HEK293 (cell line): ENCODE data around the gene KCNH8.

ENCODE experiments used
- CTCF ChIA-PET: fragments of 350-600 bp; formaldehyde crosslinking; extraction: SDS; loops from one replicate; lab custom pipeline; 2021; ENCODE audit warnings: antibody characterized with exemption; lab: Yijun Ruan, JAX
- POLR2A ChIA-PET: fragments of 300-600 bp; formaldehyde crosslinking; extraction: SDS; loops from one replicate; lab custom pipeline; 2020; ENCODE audit warnings: antibody characterized with exemption, inconsistent platforms; lab: Yijun Ruan, JAX
- H3K27ac ChIP-seq: fragments of 200-500 bp; sonication (Bioruptor generic); 2 replicates; pipeline ENCODE4 v1.5.1; 2014; ENCODE audit warnings: low read depth, low read length, control low read depth, inconsistent platforms; ENCODE audit errors: extremely low read depth
- H3K36me3 ChIP-seq, 2 experiments: fragments of 200-500 bp in 1 of 2; sonication (Bioruptor generic) in 1 of 2; 1 replicate in 1 of 2; 2 replicates in 1 of 2; pipeline ENCODE4 v1.5.1; 2014 to 2017; ENCODE audit warnings: inconsistent platforms in 2 of 2, low read length in 2 of 2; ENCODE audit not compliant: control insufficient read depth in 2 of 2, insufficient read depth in 1 of 2
- H3K4me1 ChIP-seq: fragments of 200-500 bp; sonication (Bioruptor generic); 2 replicates; pipeline ENCODE4 v1.5.1; 2014; ENCODE audit warnings: mild to moderate bottlenecking, low read length, inconsistent platforms; ENCODE audit not compliant: control insufficient read depth, insufficient read depth
- H3K4me3 ChIP-seq: 2 replicates; pipeline ENCODE4 v1.5.1; 2011; ENCODE audit warnings: low read depth, mild to moderate bottlenecking, control low read depth, low read length, moderate library complexity
- H3K9me3 ChIP-seq: fragments of 200-500 bp; sonication (Bioruptor generic); 2 replicates; pipeline ENCODE4 v1.5.1; 2014; ENCODE audit warnings: low read depth, low read length, inconsistent platforms; ENCODE audit not compliant: control insufficient read depth, insufficient read depth
- KLF1 ChIP-seq: fragments of 450-650 bp; formaldehyde crosslinking; IDR thresholded peaks from 2 replicates; pipeline ENCODE4 v1.5.1; 2016; ENCODE audit warnings: missing biosample characterization, missing genetic modification characterization
- PRDM1 ChIP-seq: fragments of 450-650 bp; formaldehyde crosslinking; IDR thresholded peaks from 2 replicates; pipeline ENCODE4; 2016; ENCODE audit warnings: missing biosample characterization, missing genetic modification characterization
- SCRT2 ChIP-seq: fragments of 450-650 bp; formaldehyde crosslinking; IDR thresholded peaks from 2 replicates; pipeline ENCODE4 v1.5.1; 2016; ENCODE audit warnings: missing biosample characterization, missing genetic modification characterization
- SETDB1 ChIP-seq: IDR thresholded peaks from one replicate; pipeline ENCODE4 v1.6.1; 2017; ENCODE audit warnings: mild to moderate bottlenecking, low read length, moderate library complexity, mixed read lengths; ENCODE audit not compliant: insufficient read length
- TRIM28 ChIP-seq: IDR thresholded peaks from 2 replicates; pipeline ENCODE4 v1.6.1; 2011; ENCODE audit warnings: low read length, control low read depth, borderline replicate concordance
- ZBTB1 ChIP-seq: fragments of 450-650 bp; formaldehyde crosslinking; IDR thresholded peaks from 2 replicates; pipeline ENCODE4 v1.5.1; 2016; ENCODE audit warnings: missing biosample characterization, missing genetic modification characterization
- ZFP3 ChIP-seq: fragments of 450-650 bp; formaldehyde crosslinking; IDR thresholded peaks from 2 replicates; pipeline ENCODE4 v1.5.1; 2016; ENCODE audit warnings: low read depth, missing biosample characterization, missing genetic modification characterization
- ZFP69B ChIP-seq: fragments of 450-650 bp; formaldehyde crosslinking; IDR thresholded peaks from 2 replicates; pipeline ENCODE4 v1.5.1; 2016; ENCODE audit warnings: missing biosample characterization, missing genetic modification characterization
- ZNF266 ChIP-seq: fragments of 450-650 bp; formaldehyde crosslinking; IDR thresholded peaks from 2 replicates; pipeline ENCODE4 v1.5.1; 2016; ENCODE audit warnings: missing biosample characterization, missing genetic modification characterization, low read depth
- ZNF433 ChIP-seq: fragments of 450-650 bp; formaldehyde crosslinking; IDR thresholded peaks from 2 replicates; pipeline ENCODE4 v1.5.1; 2016; ENCODE audit warnings: missing biosample characterization, missing genetic modification characterization, low read depth
- ZNF473 ChIP-seq: fragments of 450-650 bp; formaldehyde crosslinking; IDR thresholded peaks from 2 replicates; pipeline ENCODE4 v1.5.1; 2017; ENCODE audit warnings: missing biosample characterization, missing genetic modification characterization
- ZNF548 ChIP-seq: fragments of 450-650 bp; formaldehyde crosslinking; IDR thresholded peaks from 2 replicates; pipeline ENCODE4 v1.5.1; 2016; ENCODE audit warnings: missing biosample characterization, missing genetic modification characterization
- ZNF610 ChIP-seq: fragments of 450-650 bp; formaldehyde crosslinking; IDR thresholded peaks from 2 replicates; pipeline ENCODE4 v1.5.1; 2016; ENCODE audit warnings: missing biosample characterization, missing genetic modification characterization, borderline replicate concordance
- ZNF626 ChIP-seq: fragments of 450-650 bp; sonication (Bioruptor Pico); formaldehyde crosslinking; IDR thresholded peaks from 2 replicates; pipeline ENCODE4 v1.5.1; 2018; ENCODE audit warnings: missing biosample characterization, missing genetic modification characterization, inconsistent platforms
- TF ChIP-seq, protein P1 (sequence below): fragments of 450-650 bp; formaldehyde crosslinking; IDR thresholded peaks from 2 replicates; pipeline ENCODE4 v1.5.1; 2016; ENCODE audit warnings: missing biosample characterization, missing genetic modification characterization
- TF ChIP-seq, protein P2 (sequence below): fragments of 450-650 bp; formaldehyde crosslinking; IDR thresholded peaks from 2 replicates; pipeline ENCODE4; 2016; ENCODE audit warnings: missing biosample characterization, missing genetic modification characterization
- TF ChIP-seq, protein P3 (sequence below): fragments of 450-650 bp; formaldehyde crosslinking; IDR thresholded peaks from 2 replicates; pipeline ENCODE4 v1.5.1; 2016; ENCODE audit warnings: missing biosample characterization, missing genetic modification characterization, borderline replicate concordance
- TF ChIP-seq, protein P4 (sequence below): fragments of 450-650 bp; formaldehyde crosslinking; IDR thresholded peaks from 2 replicates; pipeline ENCODE4 v1.5.1; 2016; ENCODE audit warnings: missing biosample characterization, missing genetic modification characterization, borderline replicate concordance
- TF ChIP-seq, protein P5 (sequence below): fragments of 450-650 bp; formaldehyde crosslinking; IDR thresholded peaks from 2 replicates; pipeline ENCODE4 v1.5.1; 2016; ENCODE audit warnings: missing biosample characterization, missing genetic modification characterization
- TF ChIP-seq, protein P6 (sequence below): fragments of 450-650 bp; formaldehyde crosslinking; IDR thresholded peaks from 2 replicates; pipeline ENCODE4 v1.5.1; 2016; ENCODE audit warnings: missing biosample characterization, missing genetic modification characterization, low read depth

KCNH8 gene

DNA sequence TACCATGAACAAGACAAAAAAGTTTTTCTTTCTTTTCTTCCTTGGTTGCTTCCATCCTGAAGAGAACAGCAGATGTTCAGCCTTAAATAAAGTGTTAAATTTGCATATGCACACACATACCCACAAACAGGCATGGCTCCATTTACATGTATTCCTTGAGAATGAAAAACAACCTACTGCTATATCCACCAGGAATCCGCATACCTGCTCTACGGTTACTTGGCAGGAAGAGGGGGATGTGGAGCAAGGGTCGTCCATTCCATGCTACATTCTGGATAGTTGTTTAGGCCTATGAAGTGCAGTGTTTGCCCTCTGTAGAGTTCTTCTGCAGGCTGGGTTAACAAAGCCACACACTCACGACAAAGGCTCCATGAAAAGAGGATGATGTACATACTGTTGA, 322.8 kb downstream of the KCNH8 start (continued):
- no peak for TF ChIP-seq ZFP3 (tag by site-specific recombination)
- TF ChIP-seq, protein P1, sequence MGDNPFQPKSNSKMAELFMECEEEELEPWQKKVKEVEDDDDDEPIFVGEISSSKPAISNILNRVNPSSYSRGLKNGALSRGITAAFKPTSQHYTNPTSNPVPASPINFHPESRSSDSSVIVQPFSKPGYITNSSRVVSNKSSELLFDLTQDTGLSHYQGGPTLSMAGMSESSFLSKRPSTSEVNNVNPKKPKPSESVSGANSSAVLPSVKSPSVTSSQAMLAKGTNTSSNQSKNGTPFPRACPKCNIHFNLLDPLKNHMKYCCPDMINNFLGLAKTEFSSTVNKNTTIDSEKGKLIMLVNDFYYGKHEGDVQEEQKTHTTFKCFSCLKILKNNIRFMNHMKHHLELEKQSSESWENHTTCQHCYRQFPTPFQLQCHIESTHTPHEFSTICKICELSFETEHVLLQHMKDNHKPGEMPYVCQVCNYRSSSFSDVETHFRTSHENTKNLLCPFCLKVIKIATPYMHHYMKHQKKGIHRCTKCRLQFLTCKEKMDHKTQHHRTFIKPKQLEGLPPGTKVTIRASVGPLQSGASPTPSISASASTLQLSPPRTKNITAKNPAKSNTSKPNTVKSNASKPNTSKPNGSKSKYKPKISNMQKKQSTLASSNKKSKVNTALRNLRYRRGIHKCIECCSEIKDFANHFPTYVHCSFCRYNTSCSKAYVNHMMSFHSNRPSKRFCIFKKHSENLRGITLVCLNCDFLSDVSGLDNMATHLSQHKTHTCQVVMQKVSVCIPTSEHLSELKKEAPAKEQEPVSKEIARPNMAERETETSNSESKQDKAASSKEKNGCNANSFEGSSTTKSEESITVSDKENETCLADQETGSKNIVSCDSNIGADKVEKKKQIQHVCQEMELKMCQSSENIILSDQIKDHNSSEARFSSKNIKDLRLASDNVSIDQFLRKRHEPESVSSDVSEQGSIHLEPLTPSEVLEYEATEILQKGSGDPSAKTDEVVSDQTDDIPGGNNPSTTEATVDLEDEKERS (tag by site-specific recombination), result no peak
- TF ChIP-seq, protein P2, sequence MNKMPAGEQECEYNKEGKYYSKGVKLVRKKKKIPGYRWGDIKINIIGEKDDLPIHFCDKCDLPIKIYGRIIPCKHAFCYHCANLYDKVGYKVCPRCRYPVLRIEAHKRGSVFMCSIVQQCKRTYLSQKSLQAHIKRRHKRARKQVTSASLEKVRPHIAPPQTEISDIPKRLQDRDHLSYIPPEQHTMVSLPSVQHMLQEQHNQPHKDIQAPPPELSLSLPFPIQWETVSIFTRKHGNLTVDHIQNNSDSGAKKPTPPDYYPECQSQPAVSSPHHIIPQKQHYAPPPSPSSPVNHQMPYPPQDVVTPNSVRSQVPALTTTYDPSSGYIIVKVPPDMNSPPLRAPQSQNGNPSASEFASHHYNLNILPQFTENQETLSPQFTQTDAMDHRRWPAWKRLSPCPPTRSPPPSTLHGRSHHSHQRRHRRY, result no peak
- TF ChIP-seq TRIM28, result no peak
- TF ChIP-seq ZNF548 (tag by site-specific recombination), result no peak
- TF ChIP-seq, protein P3, sequence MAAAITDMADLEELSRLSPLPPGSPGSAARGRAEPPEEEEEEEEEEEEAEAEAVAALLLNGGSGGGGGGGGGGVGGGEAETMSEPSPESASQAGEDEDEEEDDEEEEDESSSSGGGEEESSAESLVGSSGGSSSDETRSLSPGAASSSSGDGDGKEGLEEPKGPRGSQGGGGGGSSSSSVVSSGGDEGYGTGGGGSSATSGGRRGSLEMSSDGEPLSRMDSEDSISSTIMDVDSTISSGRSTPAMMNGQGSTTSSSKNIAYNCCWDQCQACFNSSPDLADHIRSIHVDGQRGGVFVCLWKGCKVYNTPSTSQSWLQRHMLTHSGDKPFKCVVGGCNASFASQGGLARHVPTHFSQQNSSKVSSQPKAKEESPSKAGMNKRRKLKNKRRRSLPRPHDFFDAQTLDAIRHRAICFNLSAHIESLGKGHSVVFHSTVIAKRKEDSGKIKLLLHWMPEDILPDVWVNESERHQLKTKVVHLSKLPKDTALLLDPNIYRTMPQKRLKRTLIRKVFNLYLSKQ (tag by site-specific recombination), result no peak
- no peak for TF ChIP-seq SCRT2 (tag by site-specific recombination)
- TF ChIP-seq, protein P4, sequence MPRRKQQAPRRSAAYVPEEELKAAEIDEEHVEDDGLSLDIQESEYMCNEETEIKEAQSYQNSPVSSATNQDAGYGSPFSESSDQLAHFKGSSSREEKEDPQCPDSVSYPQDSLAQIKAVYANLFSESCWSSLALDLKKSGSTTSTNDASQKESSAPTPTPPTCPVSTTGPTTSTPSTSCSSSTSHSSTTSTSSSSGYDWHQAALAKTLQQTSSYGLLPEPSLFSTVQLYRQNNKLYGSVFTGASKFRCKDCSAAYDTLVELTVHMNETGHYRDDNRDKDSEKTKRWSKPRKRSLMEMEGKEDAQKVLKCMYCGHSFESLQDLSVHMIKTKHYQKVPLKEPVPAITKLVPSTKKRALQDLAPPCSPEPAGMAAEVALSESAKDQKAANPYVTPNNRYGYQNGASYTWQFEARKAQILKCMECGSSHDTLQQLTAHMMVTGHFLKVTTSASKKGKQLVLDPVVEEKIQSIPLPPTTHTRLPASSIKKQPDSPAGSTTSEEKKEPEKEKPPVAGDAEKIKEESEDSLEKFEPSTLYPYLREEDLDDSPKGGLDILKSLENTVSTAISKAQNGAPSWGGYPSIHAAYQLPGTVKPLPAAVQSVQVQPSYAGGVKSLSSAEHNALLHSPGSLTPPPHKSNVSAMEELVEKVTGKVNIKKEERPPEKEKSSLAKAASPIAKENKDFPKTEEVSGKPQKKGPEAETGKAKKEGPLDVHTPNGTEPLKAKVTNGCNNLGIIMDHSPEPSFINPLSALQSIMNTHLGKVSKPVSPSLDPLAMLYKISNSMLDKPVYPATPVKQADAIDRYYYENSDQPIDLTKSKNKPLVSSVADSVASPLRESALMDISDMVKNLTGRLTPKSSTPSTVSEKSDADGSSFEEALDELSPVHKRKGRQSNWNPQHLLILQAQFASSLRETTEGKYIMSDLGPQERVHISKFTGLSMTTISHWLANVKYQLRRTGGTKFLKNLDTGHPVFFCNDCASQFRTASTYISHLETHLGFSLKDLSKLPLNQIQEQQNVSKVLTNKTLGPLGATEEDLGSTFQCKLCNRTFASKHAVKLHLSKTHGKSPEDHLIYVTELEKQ, result no peak
- no peak for TF ChIP-seq PRDM1 (tag by site-specific recombination)

DNA sequence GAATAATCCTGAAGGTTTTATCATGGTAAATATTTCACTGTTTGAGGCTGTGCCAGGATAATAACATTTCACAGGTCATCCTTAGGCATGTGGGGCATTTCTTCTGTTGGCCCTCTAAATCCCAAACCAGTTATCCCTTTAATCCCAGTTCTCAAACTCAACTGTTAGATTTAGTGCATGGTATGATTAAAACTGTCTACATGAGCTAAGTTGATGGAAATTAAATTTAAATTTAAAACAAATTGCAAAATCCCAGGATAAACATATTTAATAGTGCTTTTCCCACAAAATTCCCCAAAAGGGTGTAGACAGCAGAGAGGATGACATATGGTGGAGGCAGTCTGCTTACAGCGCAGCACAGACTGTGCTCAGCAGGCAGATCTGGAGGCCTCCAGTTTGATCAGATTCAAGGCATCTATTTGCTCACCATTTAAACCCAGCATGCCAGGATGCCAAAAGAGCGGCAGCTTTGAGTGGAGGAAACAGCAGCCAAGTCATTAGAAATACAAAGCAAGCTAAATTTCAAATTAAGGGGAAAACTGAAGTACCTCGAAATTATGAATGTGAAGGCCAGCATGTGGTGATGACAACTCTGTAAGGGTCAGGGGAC, 325.8 kb downstream of the KCNH8 start:
- TF ChIP-seq ZBTB1 (no peak), ZNF610 (tag by site-specific recombination) (no peak), SETDB1 (no peak), ZNF433 (tag by site-specific recombination) (no peak), ZNF266 (no peak), KLF1 (no peak), ZNF473 (no peak), ZNF626 (tag by site-specific recombination) (no peak), ZFP69B (no peak)
- TF ChIP-seq, protein P5, sequence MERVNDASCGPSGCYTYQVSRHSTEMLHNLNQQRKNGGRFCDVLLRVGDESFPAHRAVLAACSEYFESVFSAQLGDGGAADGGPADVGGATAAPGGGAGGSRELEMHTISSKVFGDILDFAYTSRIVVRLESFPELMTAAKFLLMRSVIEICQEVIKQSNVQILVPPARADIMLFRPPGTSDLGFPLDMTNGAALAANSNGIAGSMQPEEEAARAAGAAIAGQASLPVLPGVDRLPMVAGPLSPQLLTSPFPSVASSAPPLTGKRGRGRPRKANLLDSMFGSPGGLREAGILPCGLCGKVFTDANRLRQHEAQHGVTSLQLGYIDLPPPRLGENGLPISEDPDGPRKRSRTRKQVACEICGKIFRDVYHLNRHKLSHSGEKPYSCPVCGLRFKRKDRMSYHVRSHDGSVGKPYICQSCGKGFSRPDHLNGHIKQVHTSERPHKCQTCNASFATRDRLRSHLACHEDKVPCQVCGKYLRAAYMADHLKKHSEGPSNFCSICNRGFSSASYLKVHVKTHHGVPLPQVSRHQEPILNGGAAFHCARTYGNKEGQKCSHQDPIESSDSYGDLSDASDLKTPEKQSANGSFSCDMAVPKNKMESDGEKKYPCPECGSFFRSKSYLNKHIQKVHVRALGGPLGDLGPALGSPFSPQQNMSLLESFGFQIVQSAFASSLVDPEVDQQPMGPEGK (tag by site-specific recombination), result no peak
- TF ChIP-seq, protein P6, sequence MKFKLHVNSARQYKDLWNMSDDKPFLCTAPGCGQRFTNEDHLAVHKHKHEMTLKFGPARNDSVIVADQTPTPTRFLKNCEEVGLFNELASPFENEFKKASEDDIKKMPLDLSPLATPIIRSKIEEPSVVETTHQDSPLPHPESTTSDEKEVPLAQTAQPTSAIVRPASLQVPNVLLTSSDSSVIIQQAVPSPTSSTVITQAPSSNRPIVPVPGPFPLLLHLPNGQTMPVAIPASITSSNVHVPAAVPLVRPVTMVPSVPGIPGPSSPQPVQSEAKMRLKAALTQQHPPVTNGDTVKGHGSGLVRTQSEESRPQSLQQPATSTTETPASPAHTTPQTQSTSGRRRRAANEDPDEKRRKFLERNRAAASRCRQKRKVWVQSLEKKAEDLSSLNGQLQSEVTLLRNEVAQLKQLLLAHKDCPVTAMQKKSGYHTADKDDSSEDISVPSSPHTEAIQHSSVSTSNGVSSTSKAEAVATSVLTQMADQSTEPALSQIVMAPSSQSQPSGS (tag by site-specific recombination), result no peak
- ChIA-PET CTCF (interaction anchor here (0.6 kb wide), 1 partner anchor 65 kb away, joined by 3 read pairs; no protein-coding TSS in a partner anchor), POLR2A (no interaction called here)
- Histone ChIP-seq H3K27ac (no peak overlapping the region), H3K36me3 (no peaks in the 10 kb centered on the region), H3K4me1 (no peaks in the 10 kb centered on the region), H3K9me3 (no peaks in the 10 kb centered on the region), H3K4me3 (no peak overlapping the region)
